ENCODE measurements around the gene MYH13.
A peak's percentile ranks its signal among the peaks of the same experiment; 100 is the strongest.

The MYH13 gene

GRCh38 chr17:10339051-10339450 lies 33.8 kb downstream of the MYH13 start:
- DNase-seq, result no peak

DNA sequence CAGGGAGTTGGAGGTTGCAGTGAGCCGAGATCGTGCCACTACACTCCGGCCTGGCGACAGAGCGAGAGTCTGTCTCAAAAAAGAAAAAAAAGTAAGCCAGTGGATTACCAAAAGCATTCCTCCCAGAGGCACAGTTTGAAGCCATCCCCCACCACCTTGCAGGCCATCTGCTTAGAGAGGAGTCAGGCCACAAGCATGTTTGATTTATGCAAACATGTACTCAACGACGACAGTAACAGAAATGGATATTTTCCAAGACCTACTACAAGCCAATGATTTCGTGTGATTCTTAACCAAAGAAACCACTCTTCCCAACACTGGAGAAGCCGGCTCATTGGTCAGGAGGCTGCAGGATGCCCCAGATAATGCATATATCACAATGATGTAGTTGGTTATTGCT lies 34.8 kb downstream of the MYH13 start:
- no peak for DNase-seq

DNA sequence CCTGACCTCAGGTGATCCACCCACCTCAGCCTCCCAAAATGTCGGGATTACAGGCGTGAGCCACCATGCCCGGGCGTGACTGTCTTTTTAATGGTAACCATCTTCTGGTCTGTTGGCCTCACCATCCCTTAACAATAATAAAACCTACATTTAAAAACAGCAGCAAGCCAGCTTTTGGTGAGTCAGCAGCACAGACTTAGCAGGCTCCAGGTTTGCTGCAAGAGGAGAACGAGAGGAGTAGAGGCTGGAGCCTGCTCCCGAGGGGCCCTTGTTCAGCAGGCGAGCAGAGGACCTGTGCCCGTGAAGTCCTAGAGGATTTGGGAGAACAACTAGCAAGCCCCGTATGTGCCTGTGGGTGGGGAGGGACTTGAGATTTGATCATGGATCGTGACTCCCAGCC lies 35.7 kb downstream of the MYH13 start:
- DNase-seq, result no peak

- no peak for DNase-seq
These were observed 36.4 kb downstream of the MYH13 start for GRCh38 chr17:10336393-10336792.

DNA sequence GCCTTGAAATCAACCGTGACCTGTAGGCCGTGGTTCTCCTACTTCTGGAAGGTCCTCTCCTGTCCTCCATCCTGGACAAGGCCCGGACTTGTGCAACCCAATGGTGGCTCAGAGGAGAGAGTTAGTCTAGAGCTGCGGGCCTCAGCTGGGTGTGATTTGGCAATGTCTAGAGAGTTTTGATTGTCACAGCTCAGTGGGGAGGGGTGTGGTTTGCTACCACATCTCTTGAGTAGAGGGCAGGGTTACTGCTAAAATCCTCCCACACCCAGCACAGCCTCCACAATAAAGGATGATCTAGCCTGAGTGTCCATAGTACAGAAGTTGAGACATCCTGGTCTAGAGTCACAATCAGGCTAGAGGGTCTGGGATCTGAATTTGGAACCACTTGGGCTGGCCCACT lies 40.3 kb downstream of the MYH13 start:
- no peak for DNase-seq

GRCh38 chr17:10328971-10329923 lies 43.6 kb downstream of the MYH13 start:
- no peak for DNase-seq

DNA sequence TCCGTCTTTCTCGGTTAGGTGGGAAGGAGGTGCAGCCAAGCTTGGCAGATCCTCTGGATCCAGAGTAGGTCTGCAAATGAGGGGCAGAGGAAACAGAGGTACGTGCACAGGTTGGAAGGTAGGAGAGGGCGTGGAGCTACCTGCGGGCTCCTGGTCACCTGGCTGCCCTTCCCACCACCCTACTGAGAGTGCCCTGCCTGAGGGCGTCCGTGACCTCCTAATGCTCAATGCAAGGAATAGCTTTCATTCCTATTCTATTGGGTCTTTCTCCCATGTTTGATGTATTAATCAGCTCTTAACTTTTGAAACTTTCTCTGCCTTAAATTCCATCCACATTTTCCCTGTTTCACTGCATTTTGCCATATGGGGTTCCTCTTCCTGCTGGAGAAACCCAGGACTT lies 44.6 kb downstream of the MYH13 start:
- no peak for DNase-seq

GRCh38 chr17:10327640-10328039 lies 45.2 kb downstream of the MYH13 start:
- DNase-seq, result peak; percentile 57

DNA sequence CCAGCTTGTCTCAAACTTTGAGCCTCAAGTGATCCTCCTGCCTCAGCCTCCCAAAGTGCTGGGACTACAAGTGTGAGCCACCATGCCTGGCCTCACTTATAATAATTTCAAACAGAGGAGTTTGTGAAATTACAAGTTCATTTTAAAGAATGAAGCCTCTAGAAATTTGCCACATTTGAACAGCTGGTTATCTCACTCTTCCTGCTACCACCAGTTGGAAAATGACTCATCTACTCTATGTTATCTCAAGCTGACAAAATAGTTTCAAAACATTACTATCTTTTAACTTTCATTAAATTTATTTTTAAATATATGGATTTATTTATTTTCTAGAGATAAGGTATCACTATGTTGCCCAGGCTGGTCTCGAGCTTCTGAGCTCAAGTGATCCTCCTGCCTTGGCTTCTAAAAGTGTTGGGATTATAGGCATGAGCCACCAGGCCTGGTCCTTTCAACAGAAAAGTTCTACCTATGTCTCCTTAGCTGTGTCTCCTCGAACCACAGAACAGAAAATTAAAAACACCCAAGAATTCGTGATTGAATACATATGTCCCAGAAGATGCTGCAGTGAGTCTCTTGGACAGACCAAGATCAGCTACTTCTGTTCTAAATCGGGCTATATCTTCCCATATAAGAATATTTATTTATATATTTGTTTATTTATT lies 47.6 kb downstream of the MYH13 start:
- DNase-seq, result no peak

DNA sequence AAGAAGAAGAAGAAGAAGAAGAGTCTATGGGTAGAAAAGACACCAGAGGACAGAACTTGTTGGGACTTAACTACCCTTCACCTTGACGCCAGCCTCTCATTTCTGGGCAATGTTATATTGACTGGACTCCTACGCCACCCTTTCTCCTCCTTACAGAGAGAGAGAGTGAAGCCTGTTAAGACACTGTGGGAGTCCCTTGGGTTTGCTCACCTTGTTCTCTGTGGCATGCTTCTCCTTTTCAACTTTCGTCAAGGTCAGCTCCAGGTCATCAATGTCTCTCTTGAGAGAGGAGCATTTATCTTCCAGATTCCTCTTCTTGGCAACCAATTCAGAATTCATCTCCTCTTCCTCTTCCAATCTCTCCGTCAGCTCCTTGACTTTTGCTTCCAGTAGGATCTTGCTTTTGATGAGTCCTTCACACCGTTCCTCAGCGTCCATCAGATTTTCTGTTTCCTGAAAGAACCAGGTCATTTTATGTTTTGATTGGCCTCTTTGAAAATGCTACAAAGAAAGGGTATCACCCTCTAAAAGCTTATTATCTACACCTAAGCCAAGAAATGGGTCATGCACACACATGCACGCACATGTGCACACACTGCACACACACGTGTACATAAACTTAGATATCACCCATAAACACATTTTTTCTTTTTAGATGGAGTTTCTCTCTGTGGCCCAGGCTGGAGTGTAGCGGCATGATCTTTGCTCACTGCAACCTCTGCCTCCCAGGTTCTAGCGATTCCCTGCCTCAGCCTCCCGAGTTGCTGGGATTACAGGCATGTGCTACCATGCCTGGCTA lies 48.8 kb downstream of the MYH13 start:
- no peak for DNase-seq

- DNase-seq, result no peak
These were observed 54.3 kb downstream of the MYH13 start for GRCh38 chr17:10318535-10318934.

DNA sequence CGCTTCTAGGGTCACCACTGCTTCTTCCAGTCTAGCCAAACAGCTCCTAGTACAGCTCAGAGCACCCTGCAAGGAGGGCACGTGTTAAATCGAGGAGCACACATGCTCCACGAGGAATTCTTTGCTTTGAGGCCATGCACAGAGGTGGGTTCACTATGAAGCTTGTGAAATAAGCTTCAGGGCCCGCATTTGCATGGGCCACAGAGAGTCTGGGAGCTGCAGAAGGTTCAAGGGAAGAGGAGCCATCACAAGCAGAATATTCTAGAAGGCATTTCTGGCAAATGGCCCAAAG lies 55.3 kb downstream of the MYH13 start:
- DNase-seq, result no peak

DNA sequence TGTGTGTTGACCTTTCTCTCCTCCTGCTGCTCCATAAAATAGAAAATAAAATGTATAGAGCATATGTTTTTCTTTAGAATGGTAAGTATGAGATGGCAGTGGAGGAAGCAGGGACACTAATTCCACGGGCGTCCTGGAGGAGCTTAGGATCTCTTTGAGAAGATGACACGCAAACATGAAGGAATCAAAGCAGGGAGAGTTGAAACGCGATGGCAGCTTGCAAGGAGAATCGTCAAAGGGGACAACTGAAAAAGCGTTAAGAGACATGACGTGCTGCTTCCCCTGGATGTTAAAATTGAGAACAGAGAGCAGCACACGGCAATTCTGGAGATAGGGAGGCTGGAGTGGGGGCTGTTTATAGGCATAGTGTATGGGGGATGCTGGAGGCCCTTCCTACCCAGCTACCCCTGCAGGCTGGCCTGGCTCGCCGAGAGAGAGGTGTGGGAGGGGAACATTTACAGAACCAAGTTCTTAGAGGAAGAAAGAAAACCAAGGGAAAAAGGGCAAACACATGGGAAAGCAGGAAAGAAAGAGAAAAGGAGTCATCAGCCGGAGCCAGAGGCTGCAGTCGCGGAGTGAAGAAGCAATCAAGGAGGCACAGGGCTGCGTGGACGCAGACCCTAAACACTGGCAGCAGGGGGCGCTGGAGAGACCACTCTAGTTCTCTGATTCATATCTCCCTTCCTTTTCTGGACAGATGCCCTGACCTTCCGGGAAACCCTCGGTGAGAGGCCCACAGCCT lies 55.8 kb downstream of the MYH13 start:
- DNase-seq, result no peak

DNA sequence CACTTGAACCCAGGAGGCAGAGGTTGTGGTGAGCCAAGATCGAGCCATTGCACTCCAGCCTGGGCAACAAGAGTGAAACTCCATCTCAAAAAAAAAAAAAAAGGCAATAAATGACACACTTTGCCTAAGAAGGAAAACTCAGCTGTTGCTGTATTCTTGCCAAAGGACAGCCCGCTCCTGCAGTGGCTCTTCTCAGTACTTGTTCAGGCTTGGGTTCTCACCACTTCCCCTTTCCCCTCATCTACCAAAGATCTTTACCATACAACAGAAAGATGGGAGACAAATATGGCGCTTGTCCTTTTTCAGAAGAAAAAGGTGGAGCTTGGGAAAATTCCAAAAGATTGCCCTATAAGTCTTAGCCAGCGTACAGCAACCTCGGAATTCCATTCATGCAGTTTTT lies 58.5 kb downstream of the MYH13 start:
- no peak for DNase-seq

- DNase-seq, result no peak
These were observed 59.7 kb downstream of the MYH13 start for GRCh38 chr17:10313037-10313672.

DNA sequence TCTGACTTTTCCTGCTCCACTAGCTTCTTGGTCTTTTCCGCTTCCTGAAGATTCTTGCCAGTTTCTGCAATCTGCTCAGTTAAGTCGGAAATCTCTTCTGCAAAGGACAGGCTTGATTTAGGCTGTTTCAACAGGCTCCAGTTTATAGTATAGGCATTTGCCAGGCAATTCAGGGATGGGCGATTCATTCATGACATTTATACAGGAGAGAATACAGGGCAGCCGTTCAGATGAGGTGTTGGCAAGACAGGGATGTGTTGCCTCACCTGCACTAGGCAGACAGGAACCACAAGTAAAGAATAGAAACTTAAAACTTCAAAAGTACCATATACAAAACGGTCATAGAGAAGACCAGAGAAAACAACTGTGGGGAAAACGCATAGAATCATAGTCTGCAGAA lies 61.7 kb downstream of the MYH13 start:
- DNase-seq, result no peak

- no peak for DNase-seq
These were observed 63.5 kb downstream of the MYH13 start for GRCh38 chr17:10309003-10309974.

GRCh38 chr17:10306585-10306984 lies 66.2 kb downstream of the MYH13 start:
- no peak for DNase-seq

DNA sequence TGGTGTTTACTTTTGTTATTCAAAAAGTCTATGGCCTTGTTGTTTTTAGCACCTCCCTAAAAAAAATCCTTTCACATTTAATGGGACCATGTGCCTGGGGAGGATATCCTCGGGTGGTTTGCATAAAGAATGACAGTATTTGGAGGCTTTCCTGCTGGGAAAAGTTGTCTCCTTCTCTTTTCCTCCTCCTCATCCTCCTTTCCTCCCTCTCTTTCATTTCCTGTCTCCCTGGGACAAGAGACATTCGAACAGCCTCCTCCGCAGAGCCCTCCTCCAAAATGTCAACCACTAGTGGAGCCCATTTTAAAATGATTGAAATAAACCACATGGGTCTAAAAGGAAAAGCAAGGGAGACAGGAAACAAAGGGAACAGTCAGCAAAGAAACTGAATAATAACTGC lies 67.4 kb downstream of the MYH13 start:
- no peak for DNase-seq

DNA sequence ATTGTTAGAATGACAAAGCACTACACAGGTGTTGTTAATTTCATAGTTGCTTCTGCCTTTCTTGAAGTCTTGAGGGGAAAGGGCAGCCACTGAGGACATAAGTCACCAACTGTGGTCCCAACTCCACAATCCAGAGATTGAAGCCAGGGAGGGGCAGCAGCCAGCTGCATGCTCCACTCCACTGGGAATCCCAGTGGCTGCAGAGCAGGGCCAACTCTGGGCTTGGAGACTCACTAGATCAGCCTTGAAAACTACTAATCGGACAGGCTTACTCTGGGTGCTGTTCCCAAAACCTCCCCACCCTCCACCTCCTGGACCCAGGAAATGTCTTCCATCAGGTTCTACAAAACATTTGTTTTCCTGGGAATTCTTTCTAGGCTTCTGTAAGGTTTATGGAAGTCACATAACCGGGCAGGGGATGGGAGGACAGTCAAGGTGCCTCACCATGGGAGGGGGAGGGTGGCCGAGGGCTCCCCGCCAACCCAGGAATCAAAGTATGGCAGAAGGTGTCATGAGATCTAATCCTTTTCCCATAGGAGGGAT lies 68.0 kb downstream of the MYH13 start:
- DNase-seq, result no peak

GRCh38 chr17:10297691-10298090 lies 75.1 kb downstream of the MYH13 start:
- DNase-seq, result no peak

All from stimulated activated CD4-positive, alpha-beta T cell treated with anti-CD3 and anti-CD28 coated beads, Interleukin-12 subunit alpha, Interleukin-12 subunit beta, amount 100 ng/mL, for 4 hours (primary cell).